GM15510 (cell line): ENCODE results near the gene EPHB1.

Experiments
- POLR2A ChIP-seq: IDR thresholded peaks from 3 replicates; pipeline ENCODE4 v1.6.1; 2011; ENCODE audit warnings: borderline replicate concordance; ENCODE audit not compliant: insufficient read length; ENCODE audit errors: extremely low read depth

Gene EPHB1

GRCh38 chr3:134815519-134815918, 20.5 kb downstream of the EPHB1 start:
- no peak for TF ChIP-seq POLR2A

GRCh38 chr3:134816623-134817022, 21.6 kb downstream of the EPHB1 start:
- TF ChIP-seq POLR2A = no peak

- TF ChIP-seq POLR2A = no peak
Measured at GRCh38 chr3:134817297-134817696, 22.2 kb downstream of the EPHB1 start.

GRCh38 chr3:134820994-134821393, 25.9 kb downstream of the EPHB1 start:
- TF ChIP-seq POLR2A = no peak

- no peak for TF ChIP-seq POLR2A
Measured at GRCh38 chr3:134822090-134822489, 27.0 kb downstream of the EPHB1 start.

- no peak for TF ChIP-seq POLR2A
Measured at GRCh38 chr3:134823679-134824078, 28.6 kb downstream of the EPHB1 start.

- no peak for TF ChIP-seq POLR2A
Measured at GRCh38 chr3:134824791-134825190, 29.7 kb downstream of the EPHB1 start.

GRCh38 chr3:134827213-134827612, 32.2 kb downstream of the EPHB1 start:
- TF ChIP-seq POLR2A = no peak

- TF ChIP-seq POLR2A = no peak
Measured at GRCh38 chr3:134829721-134830120, 34.7 kb downstream of the EPHB1 start.

GRCh38 chr3:134832585-134832984, 37.5 kb downstream of the EPHB1 start:
- TF ChIP-seq POLR2A = no peak

- TF ChIP-seq POLR2A = no peak
Measured at GRCh38 chr3:134833453-134834163, 38.5 kb downstream of the EPHB1 start.

GRCh38 chr3:134836921-134837320, 41.9 kb downstream of the EPHB1 start:
- no peak for TF ChIP-seq POLR2A

GRCh38 chr3:134838599-134838998, 43.5 kb downstream of the EPHB1 start:
- TF ChIP-seq POLR2A = no peak

GRCh38 chr3:134839422-134839821, 44.4 kb downstream of the EPHB1 start:
- TF ChIP-seq POLR2A = no peak

- TF ChIP-seq POLR2A = no peak
Measured at GRCh38 chr3:134839990-134840389, 44.9 kb downstream of the EPHB1 start.

- no peak for TF ChIP-seq POLR2A
Measured at GRCh38 chr3:134840459-134840858, 45.4 kb downstream of the EPHB1 start.

GRCh38 chr3:134846084-134846483, 51.0 kb downstream of the EPHB1 start:
- no peak for TF ChIP-seq POLR2A
